Lower leg skin (tissue), 3 donors: ENCODE measurements around the gene MYPOP.

Experiments
- POLR2A ChIP-seq, 2 donors: fragments of 450-650 bp; IDR thresholded peaks; one replicate each; pipeline ENCODE4 v1.6.1; 2016 to 2017; ENCODE audit warnings: antibody characterized with exemption in 2 of 2, mild to moderate bottlenecking in 1 of 2, moderate library complexity in 1 of 2
- TF ChIP-seq, protein P1 (sequence below), 3 donors: fragments of 450-650 bp; IDR thresholded peaks; one replicate each; pipeline ENCODE4 v1.5.1; 2016; ENCODE audit warnings: antibody characterized with exemption in 3 of 3, mild to moderate bottlenecking in 3 of 3, moderate library complexity in 2 of 3

DNA sequence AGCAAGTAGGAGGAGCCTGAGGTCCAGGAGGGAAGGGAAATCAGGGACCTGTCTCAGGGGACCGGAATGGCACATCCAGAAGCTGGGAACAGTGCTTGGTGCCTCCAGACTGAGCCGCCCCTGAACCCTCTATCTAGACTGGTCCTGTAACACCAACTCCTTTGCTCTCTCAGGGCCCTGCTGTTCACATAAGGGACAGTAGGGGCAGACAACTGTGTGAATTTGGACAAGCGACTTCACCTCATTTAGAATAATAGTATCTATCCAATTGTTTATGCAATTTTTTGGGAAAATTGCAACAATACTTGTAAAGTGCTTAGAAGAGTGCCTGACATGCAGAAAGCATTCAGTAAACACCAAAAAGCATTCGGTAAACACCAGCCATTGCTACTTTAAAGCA, 53.5 kb downstream of the MYPOP start:
- no peak for TF ChIP-seq POLR2A (IDR thresholded peaks at IDR 0.05)
- TF ChIP-seq, protein P1, sequence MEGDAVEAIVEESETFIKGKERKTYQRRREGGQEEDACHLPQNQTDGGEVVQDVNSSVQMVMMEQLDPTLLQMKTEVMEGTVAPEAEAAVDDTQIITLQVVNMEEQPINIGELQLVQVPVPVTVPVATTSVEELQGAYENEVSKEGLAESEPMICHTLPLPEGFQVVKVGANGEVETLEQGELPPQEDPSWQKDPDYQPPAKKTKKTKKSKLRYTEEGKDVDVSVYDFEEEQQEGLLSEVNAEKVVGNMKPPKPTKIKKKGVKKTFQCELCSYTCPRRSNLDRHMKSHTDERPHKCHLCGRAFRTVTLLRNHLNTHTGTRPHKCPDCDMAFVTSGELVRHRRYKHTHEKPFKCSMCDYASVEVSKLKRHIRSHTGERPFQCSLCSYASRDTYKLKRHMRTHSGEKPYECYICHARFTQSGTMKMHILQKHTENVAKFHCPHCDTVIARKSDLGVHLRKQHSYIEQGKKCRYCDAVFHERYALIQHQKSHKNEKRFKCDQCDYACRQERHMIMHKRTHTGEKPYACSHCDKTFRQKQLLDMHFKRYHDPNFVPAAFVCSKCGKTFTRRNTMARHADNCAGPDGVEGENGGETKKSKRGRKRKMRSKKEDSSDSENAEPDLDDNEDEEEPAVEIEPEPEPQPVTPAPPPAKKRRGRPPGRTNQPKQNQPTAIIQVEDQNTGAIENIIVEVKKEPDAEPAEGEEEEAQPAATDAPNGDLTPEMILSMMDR (IDR thresholded peaks at IDR 0.05), result no peak
